ENCODE measurements around the gene MFSD8.
"Not testable (repeated sequence)": the region's sequence is repeated elsewhere in the genome, so short reads cannot be mapped to it uniquely, and the experiment has no call there.

MFSD8 gene

GRCh38 chr4:127930175-127930574 is 34.8 kb downstream of the MFSD8 start:
- H3K4me1 ChIP-seq (ENCODE audit: low read length): no peaks in the 10 kb centered on the region
- no peak for DNase-seq
- H2AFZ ChIP-seq (ENCODE audit: low read length): no peak overlapping the region

GRCh38 chr4:127925720-127926119 is 39.3 kb downstream of the MFSD8 start:
- DNase-seq; H3K79me2 ChIP-seq (ENCODE audit: low read length); H3K4me1 ChIP-seq (ENCODE audit: low read length); H3K9ac ChIP-seq (ENCODE audit: low read length); H3K9me3 ChIP-seq (replicated peaks; ENCODE audit: insufficient read depth, low read length); H3K4me3 ChIP-seq (ENCODE audit: low read length); H3K9me2 ChIP-seq (replicated peaks; ENCODE audit: insufficient read depth, low read length); H3K36me3 ChIP-seq (replicated peaks; ENCODE audit: insufficient read depth, low read length); H3K27ac ChIP-seq (ENCODE audit: low read length); H3F3A ChIP-seq (ENCODE audit: insufficient read depth, low read length); H2AFZ ChIP-seq (ENCODE audit: low read length); H4K20me1 ChIP-seq (ENCODE audit: insufficient read depth, low read length); H3K4me2 ChIP-seq (ENCODE audit: low read depth, low read length); H3K27me3 ChIP-seq (replicated peaks; ENCODE audit: insufficient read depth, low read length): not testable (repeated sequence)

More at GRCh38 chr4:127930175-127930574, 34.8 kb downstream of the MFSD8 start:
- H3K27ac ChIP-seq (ENCODE audit: low read length): no peak overlapping the region
- no peaks in the 10 kb centered on the region for H3K9me3 ChIP-seq (replicated peaks; ENCODE audit: insufficient read depth, low read length)
- H3F3A ChIP-seq (ENCODE audit: insufficient read depth, low read length): no peaks in the 10 kb centered on the region
- H3K27me3 ChIP-seq (replicated peaks; ENCODE audit: insufficient read depth, low read length): no peaks in the 10 kb centered on the region
- no peak for TF ChIP-seq EZH2 (optimal IDR thresholded peaks at IDR 0.05; ENCODE audit: low read depth, low read length)
- TF ChIP-seq CTCF (IDR thresholded peaks at IDR 0.05; ENCODE audit: low read length): no peak
- TF ChIP-seq EZH2phosphoT487 (IDR thresholded peaks at IDR 0.05; ENCODE audit: low read length): no peak
- H3K9me2 ChIP-seq (replicated peaks; ENCODE audit: insufficient read depth, low read length): no peaks in the 10 kb centered on the region
- no peaks in the 10 kb centered on the region for H4K20me1 ChIP-seq (ENCODE audit: insufficient read depth, low read length)
- no peak overlapping the region for H3K4me2 ChIP-seq (ENCODE audit: low read depth, low read length)
- no peaks in the 10 kb centered on the region for H3K36me3 ChIP-seq (replicated peaks; ENCODE audit: insufficient read depth, low read length)
- H3K9ac ChIP-seq (ENCODE audit: low read length): no peak overlapping the region
- no peak overlapping the region for H3K4me3 ChIP-seq (ENCODE audit: low read length)
- no peaks in the 10 kb centered on the region for H3K79me2 ChIP-seq (ENCODE audit: low read length)

- Histone ChIP-seq H3K79me2 (ENCODE audit: low read length) (no peaks in the 10 kb centered on the region), H3K4me3 (ENCODE audit: low read length) (no peak overlapping the region), H3K9me2 (replicated peaks; ENCODE audit: insufficient read depth, low read length) (no peaks in the 10 kb centered on the region), H4K20me1 (ENCODE audit: insufficient read depth, low read length) (no peaks in the 10 kb centered on the region), H3K27ac (ENCODE audit: low read length) (no peak overlapping the region), H3K4me1 (ENCODE audit: low read length) (peaks cover 5% of the 10 kb centered on the region; the same call in 1 of the 2 replicates), H3K4me2 (ENCODE audit: low read depth, low read length) (no peak overlapping the region), H3K9me3 (replicated peaks; ENCODE audit: insufficient read depth, low read length) (no peaks in the 10 kb centered on the region), H3F3A (ENCODE audit: insufficient read depth, low read length) (no peaks in the 10 kb centered on the region), H2AFZ (ENCODE audit: low read length) (no peak overlapping the region), H3K27me3 (replicated peaks; ENCODE audit: insufficient read depth, low read length) (no peaks in the 10 kb centered on the region), H3K36me3 (replicated peaks; ENCODE audit: insufficient read depth, low read length) (peaks cover 5% of the 10 kb centered on the region; the same call in 1 of the 2 replicates), H3K9ac (ENCODE audit: low read length) (no peak overlapping the region)
- TF ChIP-seq EZH2phosphoT487 (IDR thresholded peaks at IDR 0.05; ENCODE audit: low read length): no peak
- no peak for TF ChIP-seq EZH2 (optimal IDR thresholded peaks at IDR 0.05; ENCODE audit: low read depth, low read length)
- no peak for TF ChIP-seq CTCF (IDR thresholded peaks at IDR 0.05; ENCODE audit: low read length)
- no peak for DNase-seq
Observed at GRCh38 chr4:127922226-127922625, 42.7 kb downstream of the MFSD8 start.

- Histone ChIP-seq H3K27me3 (replicated peaks; ENCODE audit: insufficient read depth, low read length) (no peaks in the 10 kb centered on the region), H3K36me3 (replicated peaks; ENCODE audit: insufficient read depth, low read length) (peaks cover 5% of the 10 kb centered on the region; the same call in 1 of the 2 replicates), H3K4me2 (ENCODE audit: low read depth, low read length) (no peak overlapping the region), H3K9ac (ENCODE audit: low read length) (no peak overlapping the region), H3K9me3 (replicated peaks; ENCODE audit: insufficient read depth, low read length) (no peaks in the 10 kb centered on the region), H3F3A (ENCODE audit: insufficient read depth, low read length) (no peaks in the 10 kb centered on the region), H4K20me1 (ENCODE audit: insufficient read depth, low read length) (no peaks in the 10 kb centered on the region), H3K4me1 (ENCODE audit: low read length) (peaks cover 6% of the 10 kb centered on the region; the same call in 1 of the 2 replicates), H2AFZ (ENCODE audit: low read length) (no peak overlapping the region), H3K9me2 (replicated peaks; ENCODE audit: insufficient read depth, low read length) (no peaks in the 10 kb centered on the region), H3K79me2 (ENCODE audit: low read length) (no peaks in the 10 kb centered on the region), H3K4me3 (ENCODE audit: low read length) (no peak overlapping the region), H3K27ac (ENCODE audit: low read length) (no peak overlapping the region)
- no peak for TF ChIP-seq EZH2phosphoT487 (IDR thresholded peaks at IDR 0.05; ENCODE audit: low read length)
- TF ChIP-seq EZH2 (optimal IDR thresholded peaks at IDR 0.05; ENCODE audit: low read depth, low read length): no peak
- TF ChIP-seq CTCF (IDR thresholded peaks at IDR 0.05; ENCODE audit: low read length): no peak
- DNase-seq: no peak
Observed at GRCh38 chr4:127920521-127920920, 44.5 kb downstream of the MFSD8 start.
